ENCODE results near the gene ZSCAN22. TPM values are rescaled to one million over a fixed set of nuclear protein-coding genes. Genes with fewer than 3 reads are reported as not detected.
"Not testable (repeated sequence)": the region's sequence is repeated elsewhere in the genome, so short reads cannot be mapped to it uniquely, and the experiment has no call there.

The ZSCAN22 gene
- polyA plus RNA-seq, 1 donor from 2014 or later: 1.6 TPM

- Histone ChIP-seq H3K27ac (ENCODE audit: low read length) (no peak overlapping the region), H3K9ac (ENCODE audit: low read length) (peak overlapping the region; percentile 66), H3K79me2 (replicated peaks; ENCODE audit: insufficient read depth, low read length) (peaks cover 5% of the 10 kb centered on the region), H3F3A (ENCODE audit: insufficient read depth, low read length, poor library complexity, severe bottlenecking) (no peaks in the 10 kb centered on the region), H3K27me3 (ENCODE audit: insufficient read depth, low read depth, low read length) (no peaks in the 10 kb centered on the region), H4K20me1 (ENCODE audit: insufficient read depth) (no peaks in the 10 kb centered on the region), H2AFZ (ENCODE audit: low read depth, low read length) (no peak overlapping the region), H3K9me2 (ENCODE audit: insufficient read depth, low read length) (no peaks in the 10 kb centered on the region), H3K9me3 (ENCODE audit: low read length) (no peaks in the 10 kb centered on the region), H3K4me3 (ENCODE audit: low read length) (peak overlapping the region; percentile 72), H3K36me3 (ENCODE audit: insufficient read depth, low read length) (no peaks in the 10 kb centered on the region), H3K4me2 (ENCODE audit: low read length) (peak overlapping the region; percentile 51)
- peak; percentile 66 for TF ChIP-seq MXI1 (conservative IDR thresholded peaks at IDR 0.05; ENCODE audit: poor library complexity, severe bottlenecking)
- TF ChIP-seq REST (IDR thresholded peaks at IDR 0.05; ENCODE audit: borderline replicate concordance): no peak
- TF ChIP-seq SMC3 (conservative IDR thresholded peaks at IDR 0.05; ENCODE audit: poor library complexity): peak; percentile 22
- peak; percentile 14 for TF ChIP-seq RAD21 (conservative IDR thresholded peaks at IDR 0.05)
- TF ChIP-seq EZH2 (IDR thresholded peaks at IDR 0.05; ENCODE audit: borderline replicate concordance, insufficient read depth, low read length, poor library complexity, severe bottlenecking): no peak
- TF ChIP-seq POLR2AphosphoS5 (IDR thresholded peaks at IDR 0.05): peak; percentile 52
Observed at GRCh38 chr19:58346961-58347929, 20.5 kb downstream of the ZSCAN22 start.

- H3K4me3 ChIP-seq (ENCODE audit: low read length): peak overlapping the region; percentile 72
- not testable (repeated sequence) for H3K27ac ChIP-seq (ENCODE audit: low read length); H3F3A ChIP-seq (ENCODE audit: insufficient read depth, low read length, poor library complexity, severe bottlenecking); H3K9me3 ChIP-seq (ENCODE audit: low read length); H3K9me2 ChIP-seq (ENCODE audit: insufficient read depth, low read length); H2AFZ ChIP-seq (ENCODE audit: low read depth, low read length); H3K79me2 ChIP-seq (replicated peaks; ENCODE audit: insufficient read depth, low read length); H3K36me3 ChIP-seq (ENCODE audit: insufficient read depth, low read length); H4K20me1 ChIP-seq (ENCODE audit: insufficient read depth); H3K27me3 ChIP-seq (ENCODE audit: insufficient read depth, low read depth, low read length)
- peak overlapping the region; percentile 66 for H3K9ac ChIP-seq (ENCODE audit: low read length)
- H3K4me2 ChIP-seq (ENCODE audit: low read length): peak overlapping the region; percentile 51
Observed at GRCh38 chr19:58348080-58348479, 21.3 kb downstream of the ZSCAN22 start.

- Histone ChIP-seq H3K9me3 (ENCODE audit: low read length) (no peaks in the 10 kb centered on the region), H3K9ac (ENCODE audit: low read length) (no peak overlapping the region), H3K27ac (ENCODE audit: low read length) (no peak overlapping the region), H3K4me3 (ENCODE audit: low read length) (no peak overlapping the region), H3K27me3 (ENCODE audit: insufficient read depth, low read depth, low read length) (no peaks in the 10 kb centered on the region), H3K9me2 (ENCODE audit: insufficient read depth, low read length) (no peaks in the 10 kb centered on the region), H2AFZ (ENCODE audit: low read depth, low read length) (no peak overlapping the region), H4K20me1 (ENCODE audit: insufficient read depth) (no peaks in the 10 kb centered on the region), H3K79me2 (replicated peaks; ENCODE audit: insufficient read depth, low read length) (peaks cover 5% of the 10 kb centered on the region), H3K36me3 (ENCODE audit: insufficient read depth, low read length) (no peaks in the 10 kb centered on the region), H3K4me2 (ENCODE audit: low read length) (no peak overlapping the region), H3F3A (ENCODE audit: insufficient read depth, low read length, poor library complexity, severe bottlenecking) (no peaks in the 10 kb centered on the region)
- TF ChIP-seq RAD21 (conservative IDR thresholded peaks at IDR 0.05) (no peak), CTCF (IDR thresholded peaks at IDR 0.05; ENCODE audit: poor library complexity, severe bottlenecking) (no peak), POLR2AphosphoS5 (IDR thresholded peaks at IDR 0.05) (no peak), EZH2 (IDR thresholded peaks at IDR 0.05; ENCODE audit: borderline replicate concordance, insufficient read depth, low read length, poor library complexity, severe bottlenecking) (no peak), SMC3 (conservative IDR thresholded peaks at IDR 0.05; ENCODE audit: poor library complexity) (no peak), TAF1 (IDR thresholded peaks at IDR 0.05; ENCODE audit: low read depth) (no peak), REST (IDR thresholded peaks at IDR 0.05; ENCODE audit: borderline replicate concordance) (no peak)
Observed at GRCh38 chr19:58349590-58349989, 22.8 kb downstream of the ZSCAN22 start.

Measured in neural cell (in vitro differentiated cells).